Stimulated activated CD8-positive, alpha-beta memory T cell treated with anti-CD3 and anti-CD28 coated beads, Interleukin-4, amount 100 ng/mL, for 1 hour (primary cell): Measurements from ENCODE around the gene MRTFA.

Experiments used
- DNase-seq, 2 donors: peaks; one replicate each; pipeline ENCODE4 v3.0.0-alpha.2; 2020; ENCODE audit warnings: low read depth in 2 of 2, low spot score in 1 of 2

MRTFA gene

GRCh38 chr22:40433416-40434090 lies 203.0 kb downstream of the MRTFA start:
- DNase-seq = no peak

GRCh38 chr22:40432625-40433024 lies 203.9 kb downstream of the MRTFA start:
- no peak for DNase-seq

- no peak for DNase-seq
These were observed 204.4 kb downstream of the MRTFA start for GRCh38 chr22:40432157-40432556.

- DNase-seq = no peak
These were observed 205.5 kb downstream of the MRTFA start for GRCh38 chr22:40430991-40431390.

- DNase-seq = no peak
These were observed 207.0 kb downstream of the MRTFA start for GRCh38 chr22:40429481-40429880.

- DNase-seq = no peak
These were observed 207.7 kb downstream of the MRTFA start for GRCh38 chr22:40428796-40429195.

- DNase-seq = no peak
These were observed 209.8 kb downstream of the MRTFA start for GRCh38 chr22:40426594-40427333.

GRCh38 chr22:40425082-40425481 lies 211.4 kb downstream of the MRTFA start:
- DNase-seq = no peak

GRCh38 chr22:40423882-40424640 lies 212.5 kb downstream of the MRTFA start:
- DNase-seq = no peak

- no peak for DNase-seq
These were observed 213.2 kb downstream of the MRTFA start for GRCh38 chr22:40423310-40423688.

- no peak for DNase-seq
These were observed 213.8 kb downstream of the MRTFA start for GRCh38 chr22:40422558-40423309.

- no peak for DNase-seq
These were observed 214.6 kb downstream of the MRTFA start for GRCh38 chr22:40421941-40422340.

- DNase-seq = no peak
These were observed 215.5 kb downstream of the MRTFA start for GRCh38 chr22:40421082-40421350.

GRCh38 chr22:40420341-40421081 lies 216.0 kb downstream of the MRTFA start:
- no peak for DNase-seq

- DNase-seq = no peak
These were observed 216.8 kb downstream of the MRTFA start for GRCh38 chr22:40419718-40420117.

GRCh38 chr22:40418366-40419201 lies 217.9 kb downstream of the MRTFA start:
- DNase-seq = no peak

GRCh38 chr22:40417881-40418280 lies 218.6 kb downstream of the MRTFA start:
- DNase-seq = no peak

- no peak for DNase-seq
These were observed 219.5 kb downstream of the MRTFA start for GRCh38 chr22:40417041-40417440.

- no peak for DNase-seq
These were observed 219.9 kb downstream of the MRTFA start for GRCh38 chr22:40416636-40417035.

GRCh38 chr22:40416267-40416570 lies 220.3 kb downstream of the MRTFA start:
- DNase-seq = no peak
